Fibroblast of villous mesenchyme (primary cell): ENCODE data around the gene PRKAR1B. TPM values are rescaled to one million over a fixed set of nuclear protein-coding genes. Genes with fewer than 3 reads are reported as not detected.
"Not testable (repeated sequence)": the region's sequence is repeated elsewhere in the genome, so short reads cannot be mapped to it uniquely, and the experiment has no call there.

Experiments used
- DNase-seq: peaks from one replicate; pipeline ENCODE4 v3.0.0-alpha.2; 2010; ENCODE audit warnings: low read depth
- H3K4me3 ChIP-seq: 2 replicates; pipeline ENCODE4 v1.5.1; 2011; ENCODE audit warnings: low read depth, mild to moderate bottlenecking, low read length
- CTCF ChIP-seq: IDR thresholded peaks from 2 replicates; pipeline ENCODE4 v1.5.1; 2012; ENCODE audit warnings: low read depth, mild to moderate bottlenecking, low read length; ENCODE audit not compliant: insufficient read depth
- total RNA-seq: library from RNA; depleted of rRNA; stranded (reverse); fragments of >200 nt; gene quantifications from 2 replicates; pipeline ENCODE4 v1.2.3, GENCODE V29; 2012

Gene PRKAR1B
- total RNA-seq, 1 donor: 16.4 TPM

DNA sequence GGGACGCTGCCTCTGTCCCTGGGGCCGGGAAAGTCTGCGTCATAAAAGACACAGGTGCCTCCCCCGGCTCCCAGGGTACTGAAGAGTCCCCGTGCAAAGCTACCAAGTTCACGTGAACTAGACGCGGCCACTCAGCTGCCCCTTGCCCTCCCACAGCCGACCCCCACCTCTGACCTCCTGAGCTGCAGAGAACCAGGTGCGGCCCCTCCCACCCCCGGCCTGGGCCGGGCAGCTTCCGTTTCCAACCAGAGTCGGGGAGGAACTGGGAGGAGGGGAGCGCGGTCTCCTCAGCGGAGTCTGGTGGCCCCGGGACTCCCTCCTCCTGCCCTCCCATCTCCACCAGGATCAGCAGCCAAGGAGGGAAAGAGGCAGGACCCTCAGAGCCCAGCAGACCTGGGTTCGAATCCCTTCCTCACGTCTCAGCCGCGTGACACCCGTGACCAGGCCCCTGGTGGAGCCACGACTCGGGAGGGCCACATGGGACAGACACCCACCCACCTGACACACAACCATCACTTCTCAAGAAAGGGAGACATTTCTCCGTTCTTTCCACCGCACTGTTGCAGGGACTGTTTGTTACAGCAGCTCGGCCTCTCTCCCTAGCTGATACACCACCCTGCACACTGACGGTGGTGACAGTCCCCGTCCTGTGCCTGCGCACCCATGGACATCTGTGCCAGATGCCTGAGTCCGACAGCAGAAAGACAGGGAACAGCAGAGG lies 170.1 kb downstream of the PRKAR1B start:
- no peak for DNase-seq
- H3K4me3 ChIP-seq: no peak overlapping the region
- no peak for TF ChIP-seq CTCF

DNA sequence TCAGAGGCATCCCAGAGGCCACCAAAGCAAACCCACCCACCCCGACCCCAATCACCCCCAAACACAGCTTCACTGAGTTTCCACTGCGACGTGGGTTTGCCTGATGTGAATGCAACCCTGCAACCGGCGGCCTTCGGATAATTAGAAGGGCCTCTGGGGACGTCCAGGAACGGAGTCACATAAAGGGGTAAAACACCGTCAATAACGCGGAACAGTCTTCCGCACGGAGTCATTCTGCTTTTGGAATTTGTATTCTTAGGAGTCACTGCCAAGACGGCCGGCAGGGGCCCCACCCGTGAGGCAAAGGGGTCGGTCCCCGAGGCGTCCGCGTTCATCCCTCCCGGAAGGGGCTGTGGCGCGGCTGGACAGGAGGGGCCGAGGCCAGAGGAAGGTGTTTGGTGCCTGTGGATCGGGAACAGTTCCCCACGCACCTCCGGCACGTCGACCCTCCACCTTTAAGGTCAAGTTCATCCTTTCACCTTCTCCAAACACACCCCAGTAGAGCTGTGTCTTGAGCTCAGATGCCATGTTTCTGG lies 170.7 kb downstream of the PRKAR1B start:
- TF ChIP-seq CTCF: no peak
- no peak overlapping the region for H3K4me3 ChIP-seq
- no peak for DNase-seq

GRCh38 chr7:555551-556160 lies 171.4 kb downstream of the PRKAR1B start:
- DNase-seq: no peak
- TF ChIP-seq CTCF: no peak

DNA sequence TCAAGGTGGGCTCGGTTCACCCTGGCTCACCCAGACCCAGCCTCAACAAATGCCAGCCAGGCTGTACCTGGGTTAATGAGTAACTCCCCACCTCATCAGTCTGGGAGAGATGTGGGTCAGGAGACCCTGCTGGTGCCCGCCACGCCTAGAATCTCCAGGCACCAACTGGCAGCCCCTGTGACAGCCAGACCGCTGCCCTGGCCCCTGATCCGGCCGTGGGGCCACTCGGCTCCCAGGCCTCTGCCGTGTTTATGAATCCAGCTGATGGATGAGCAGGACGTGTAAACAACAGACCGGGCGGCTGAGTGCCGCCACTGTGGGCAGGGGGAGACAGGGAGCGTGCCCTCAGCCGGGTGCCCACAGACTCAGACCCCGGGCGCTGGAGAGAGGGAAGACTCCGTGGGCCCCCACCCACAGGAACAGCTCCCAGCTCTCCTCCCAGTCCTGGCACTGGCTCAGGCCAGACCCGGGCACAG lies 173.4 kb downstream of the PRKAR1B start:
- DNase-seq: no peak
- H3K4me3 ChIP-seq: no peak overlapping the region
- TF ChIP-seq CTCF: no peak

More at GRCh38 chr7:555551-556160, 171.4 kb downstream of the PRKAR1B start:
- H3K4me3 ChIP-seq: no peak overlapping the region

DNA sequence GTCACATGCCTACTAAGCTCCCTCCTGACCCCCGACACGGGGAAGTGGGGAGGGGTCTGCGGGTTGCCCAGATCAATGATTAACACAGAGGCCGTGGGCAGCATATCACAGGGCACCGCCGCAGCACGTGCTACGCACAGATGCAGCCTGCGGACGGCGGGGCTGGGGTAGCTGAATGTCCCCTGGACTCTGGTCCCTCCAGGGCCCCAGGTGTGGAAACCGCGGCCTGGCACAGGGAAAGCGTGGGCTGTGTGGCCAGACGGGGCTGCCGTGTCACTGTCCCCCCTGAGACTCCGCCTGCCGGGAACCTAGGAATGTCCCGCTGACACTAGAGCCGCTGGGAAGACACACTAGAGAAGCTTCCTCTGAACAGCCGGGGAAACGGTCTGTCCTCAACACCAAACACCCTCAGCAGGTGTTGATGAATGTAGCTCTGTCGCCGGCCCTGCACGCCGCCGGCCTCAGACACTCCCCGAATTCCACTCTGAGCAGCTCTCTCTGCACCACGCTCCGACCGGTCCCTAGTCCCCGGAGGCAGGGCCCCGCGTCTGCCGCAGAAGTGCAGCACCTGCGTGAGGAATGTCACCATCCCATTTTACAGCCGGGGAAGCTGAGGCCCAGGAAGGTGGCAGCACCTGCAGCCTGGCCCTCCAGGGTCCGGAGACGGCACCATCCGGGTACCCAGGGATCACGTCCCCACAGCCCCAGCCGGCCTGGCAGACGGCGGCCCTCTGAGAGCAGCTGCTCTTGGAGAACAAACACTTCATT lies 174.0 kb downstream of the PRKAR1B start:
- no peak overlapping the region for H3K4me3 ChIP-seq
- TF ChIP-seq CTCF: no peak
- DNase-seq: no peak

DNA sequence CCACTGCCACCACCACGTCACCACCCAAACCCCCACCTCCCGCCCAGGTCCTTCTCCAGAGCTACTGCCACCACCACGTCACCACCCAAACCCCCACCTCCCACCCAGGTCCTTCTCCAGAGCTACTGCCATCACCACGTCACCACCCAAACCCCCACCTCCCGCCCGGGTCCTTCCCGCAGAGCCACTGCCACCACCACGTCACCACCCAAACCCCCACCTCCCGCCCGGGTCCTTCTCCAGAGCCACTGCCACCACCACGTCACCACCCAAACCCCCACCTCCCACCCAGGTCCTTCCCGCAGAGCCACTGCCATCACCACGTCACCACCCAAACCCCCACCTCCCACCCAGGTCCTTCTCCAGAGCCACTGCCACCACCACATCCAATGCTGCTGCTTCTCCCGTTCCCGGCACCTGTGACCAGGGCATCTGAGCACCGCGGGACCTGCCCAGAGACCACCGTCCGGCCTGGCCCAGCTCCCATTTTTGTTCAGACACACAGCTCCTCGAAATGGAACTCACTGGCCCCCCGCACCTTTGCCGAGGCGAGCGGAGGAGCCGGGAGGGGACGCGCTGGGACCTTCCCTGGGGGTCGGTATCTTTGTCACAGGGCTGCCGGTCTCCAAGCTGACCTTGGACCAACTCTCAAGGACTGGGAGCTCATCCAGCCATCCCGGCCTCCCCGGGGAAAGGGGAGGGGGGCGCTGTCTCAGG lies 174.8 kb downstream of the PRKAR1B start:
- not testable (repeated sequence) for DNase-seq, H3K4me3 ChIP-seq

- not testable (repeated sequence) for H3K4me3 ChIP-seq, DNase-seq
Observed at GRCh38 chr7:551615-551970, 175.5 kb downstream of the PRKAR1B start.
